H54 (cell line): ENCODE data around the gene SH3RF3.

Experiments
- DNase-seq: peaks from one replicate; pipeline ENCODE4 v3.0.0; 2011; ENCODE audit warnings: low spot score, mixed read lengths; ENCODE audit not compliant: insufficient read length
- FAIRE-seq: peaks from 3 replicates; lab custom pipeline; 2011; peaks lifted over from hg19 to GRCh38; lab: Jason Lieb, UNC
- POLR2A ChIP-seq: IDR thresholded peaks from 2 replicates; pipeline ENCODE4 v1.6.1; 2011; ENCODE audit warnings: low read depth, mild to moderate bottlenecking, low read length

Gene SH3RF3

DNA sequence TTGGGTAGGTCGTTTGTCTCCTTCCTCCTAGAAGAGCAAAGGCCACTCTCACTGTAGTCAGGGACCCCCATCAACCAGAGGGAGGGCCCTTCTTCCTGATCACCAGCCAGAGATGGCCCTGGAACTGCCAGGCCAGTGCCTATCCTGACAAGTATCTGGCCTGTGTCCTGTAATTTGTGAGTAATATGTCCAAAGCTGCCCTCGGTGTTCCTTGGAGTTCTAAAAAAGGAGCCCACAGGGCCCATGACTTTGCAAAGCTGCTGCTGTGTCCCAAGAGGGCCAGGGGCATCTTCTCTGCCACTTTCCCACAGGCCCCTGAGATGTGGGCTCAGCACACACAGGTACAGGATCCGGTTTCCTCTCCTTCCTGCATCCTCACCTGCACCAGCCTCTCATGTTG, 272.4 kb downstream of the SH3RF3 start:
- DNase-seq (no peak), FAIRE-seq (no peak)
- no peak for TF ChIP-seq POLR2A

DNA sequence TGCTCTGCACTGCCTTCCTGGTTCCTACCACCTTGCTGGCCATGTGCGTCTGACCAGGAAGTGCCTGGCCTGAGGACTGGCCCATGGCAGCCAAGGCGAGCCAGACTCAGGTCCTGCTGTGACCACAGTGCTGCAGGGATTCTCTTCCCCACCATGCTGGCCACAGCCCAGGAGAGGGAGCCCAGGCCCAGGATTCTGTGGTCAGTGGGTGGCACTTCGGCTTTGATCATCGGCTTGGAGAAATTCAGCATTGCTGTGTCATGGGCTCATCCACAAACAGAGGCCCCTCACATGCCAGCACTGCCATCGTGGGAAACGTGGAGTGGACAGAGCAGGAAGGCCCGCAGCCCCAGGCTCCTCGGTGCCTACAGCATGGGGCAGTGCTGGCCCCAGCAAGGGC, 273.2 kb downstream of the SH3RF3 start:
- TF ChIP-seq POLR2A = no peak
- DNase-seq = no peak
- FAIRE-seq = no peak

DNA sequence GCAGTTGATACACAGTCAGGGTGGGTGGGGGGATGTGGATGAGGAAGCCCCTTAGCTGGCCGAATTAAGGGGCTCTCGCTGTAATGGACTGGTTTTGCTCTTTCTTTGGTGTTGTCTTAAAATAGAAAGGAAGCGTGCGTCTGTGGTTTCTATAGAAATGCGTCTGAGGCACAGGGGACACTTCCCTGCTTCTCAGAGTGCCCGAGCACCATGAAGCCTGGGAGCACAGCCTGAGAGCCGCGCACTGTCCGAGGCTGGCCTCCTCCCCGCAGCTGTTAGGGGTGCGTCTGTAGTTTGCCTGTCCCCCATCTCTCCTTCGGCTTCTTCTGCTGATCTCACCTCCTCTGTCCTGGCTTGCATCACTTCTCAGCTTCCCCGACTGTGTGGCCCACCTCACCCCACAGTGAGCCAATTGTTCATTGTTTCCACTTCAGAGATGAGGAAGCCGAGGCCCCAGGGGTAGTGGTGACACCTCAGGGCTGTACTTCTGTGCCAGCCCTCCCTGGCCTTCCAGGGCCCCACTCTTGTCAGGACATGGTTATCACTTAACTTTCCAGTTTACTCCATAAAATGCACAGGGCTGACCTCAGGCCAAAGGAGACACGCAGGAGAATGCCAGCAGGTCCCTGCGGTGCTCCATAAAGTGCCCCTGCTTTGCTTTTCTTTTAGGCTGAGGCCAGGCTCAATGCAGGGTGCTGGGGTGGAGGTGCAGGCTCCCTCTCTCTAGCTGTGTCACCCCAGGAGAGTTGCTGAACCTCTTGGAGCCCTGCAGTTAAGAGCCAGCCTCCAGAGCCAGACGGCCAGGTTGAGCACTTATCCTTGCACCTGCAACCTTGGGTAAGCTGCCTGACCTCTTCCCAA, 274.2 kb downstream of the SH3RF3 start:
- no peak for TF ChIP-seq POLR2A
- DNase-seq (no peak), FAIRE-seq (no peak)

DNA sequence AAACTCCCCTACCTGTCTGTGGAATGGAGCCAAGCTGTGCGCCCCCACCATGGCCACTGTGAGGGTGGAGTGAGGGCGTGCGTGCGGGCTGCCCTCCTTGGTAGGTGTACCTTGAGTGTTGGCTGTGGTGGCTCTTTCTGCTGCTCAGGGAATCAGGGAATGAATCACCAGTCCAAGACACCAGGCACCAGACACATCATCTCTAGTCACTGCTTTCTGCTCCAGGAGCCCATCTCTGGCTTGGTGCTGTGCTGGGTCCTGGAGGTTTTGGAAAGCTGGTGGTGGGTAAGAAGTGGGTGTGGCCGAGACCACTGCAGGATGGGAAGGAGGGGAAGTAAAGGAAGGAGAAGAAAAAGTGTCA, 274.8 kb downstream of the SH3RF3 start:
- TF ChIP-seq POLR2A = no peak
- FAIRE-seq (no peak), DNase-seq (no peak)

DNA sequence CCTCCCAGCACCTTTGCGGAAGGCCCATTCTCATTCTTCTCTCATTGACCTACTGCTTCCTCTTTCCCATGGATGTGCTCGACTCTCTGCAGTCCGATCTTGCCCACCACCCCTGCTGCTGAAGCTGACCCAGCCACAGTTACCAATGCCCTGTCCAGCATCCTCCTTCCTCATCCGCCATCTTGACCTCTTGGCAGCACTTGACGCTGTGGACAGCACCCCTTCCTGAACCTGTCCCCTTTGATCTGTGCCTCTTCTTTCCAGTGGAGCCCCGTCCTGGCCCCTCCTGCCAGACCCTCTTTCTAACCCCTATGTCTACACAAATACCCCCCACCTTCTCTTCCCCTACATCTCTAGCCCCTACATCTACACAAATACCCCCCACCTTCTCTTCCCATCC, 275.7 kb downstream of the SH3RF3 start:
- DNase-seq (no peak), FAIRE-seq (no peak)
- TF ChIP-seq POLR2A = no peak

DNA sequence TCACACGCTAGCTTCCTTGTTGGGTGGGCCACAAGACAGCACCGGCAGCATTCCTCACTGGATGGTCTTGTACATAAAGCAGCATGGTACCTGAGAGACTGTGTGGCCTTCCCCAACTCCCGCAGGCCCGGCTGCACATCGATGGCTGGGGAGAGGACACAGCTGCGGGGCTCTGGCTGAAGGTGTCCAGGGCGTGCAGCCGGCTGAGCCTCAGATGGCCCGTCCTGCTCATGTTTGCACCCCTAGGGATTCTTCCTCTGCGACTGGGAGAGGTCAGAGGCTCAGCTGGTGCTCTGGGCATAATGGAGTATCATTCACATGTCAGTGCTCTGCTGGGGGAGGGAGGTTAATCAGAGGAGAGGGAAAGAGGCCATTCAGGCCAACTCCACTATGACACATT, 276.9 kb downstream of the SH3RF3 start:
- DNase-seq (no peak), FAIRE-seq (no peak)
- TF ChIP-seq POLR2A = no peak

DNA sequence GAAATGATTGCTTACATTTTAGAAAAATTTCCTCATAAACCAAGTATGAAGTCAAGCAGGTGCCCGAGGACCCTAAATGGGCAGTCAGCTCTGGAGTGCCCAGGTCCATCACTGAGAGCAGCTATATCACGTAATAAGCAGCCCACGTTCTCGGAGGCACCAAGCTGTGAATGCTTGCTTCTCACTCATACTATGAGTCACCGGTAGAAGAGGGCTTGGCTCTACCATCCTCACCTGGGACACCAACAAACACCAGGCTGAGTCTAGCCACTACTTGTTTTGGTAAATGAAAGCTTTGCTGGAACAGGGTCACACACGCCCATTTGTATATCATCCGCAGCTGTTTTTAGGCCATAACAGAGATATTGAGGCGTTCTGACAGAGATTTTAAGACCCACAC, 277.3 kb downstream of the SH3RF3 start:
- FAIRE-seq (no peak), DNase-seq (no peak)
- no peak for TF ChIP-seq POLR2A

DNA sequence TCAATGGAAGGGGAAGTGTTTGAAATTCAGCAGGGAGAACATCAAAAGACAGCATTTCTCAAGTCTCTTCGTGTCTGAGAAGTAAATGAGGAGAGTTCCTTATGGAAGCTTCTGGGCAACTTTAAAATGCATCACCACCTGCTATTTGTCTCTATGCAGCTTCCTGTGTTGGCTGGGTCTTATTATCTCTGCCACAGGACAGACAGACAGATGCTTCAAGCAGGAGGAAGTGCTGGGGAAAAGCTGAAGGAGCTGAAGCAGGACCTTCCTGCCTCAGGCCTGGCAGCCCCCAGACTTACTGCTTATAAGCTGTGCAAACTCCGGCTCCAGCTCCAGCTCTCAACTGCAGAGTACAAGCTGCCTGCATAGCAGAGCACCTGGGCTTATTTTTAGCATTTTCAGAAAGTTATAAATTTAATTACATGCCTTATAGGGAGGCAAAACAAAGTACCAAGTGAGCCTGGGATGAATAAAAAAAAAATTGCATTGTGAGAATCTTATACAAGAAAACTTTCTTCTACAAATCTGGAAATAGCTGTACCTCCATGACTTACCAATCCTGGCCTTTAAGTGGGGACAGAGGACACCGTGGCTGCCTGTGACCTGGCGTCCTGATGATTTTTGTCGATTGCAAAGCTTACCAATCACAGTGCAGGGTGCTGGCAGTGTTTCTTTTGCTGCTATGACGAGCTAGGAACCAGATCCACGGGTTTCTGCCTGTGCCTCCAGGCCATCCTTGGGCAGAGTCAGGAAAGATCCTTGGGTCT, 278.5 kb downstream of the SH3RF3 start:
- FAIRE-seq = no peak

DNA sequence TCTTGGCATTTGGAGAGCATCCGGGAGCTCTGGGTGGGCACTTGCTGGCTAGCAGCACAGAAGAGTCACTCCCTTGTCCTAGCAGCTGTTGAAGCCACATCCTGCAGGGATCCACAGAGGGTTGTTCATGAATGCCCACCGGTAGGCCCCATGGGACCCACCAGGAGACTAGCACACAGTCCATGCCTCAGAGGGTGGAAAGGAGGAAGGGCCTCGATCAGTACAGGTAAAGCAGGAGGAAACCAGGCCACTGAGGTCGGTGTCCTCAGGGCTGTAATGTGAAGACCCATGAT, 279.0 kb downstream of the SH3RF3 start:
- FAIRE-seq = no peak
- TF ChIP-seq POLR2A = no peak
- no peak for DNase-seq

More for the DNA sequence above, 278.5 kb downstream of the SH3RF3 start:
- TF ChIP-seq POLR2A = no peak
- no peak for DNase-seq

DNA sequence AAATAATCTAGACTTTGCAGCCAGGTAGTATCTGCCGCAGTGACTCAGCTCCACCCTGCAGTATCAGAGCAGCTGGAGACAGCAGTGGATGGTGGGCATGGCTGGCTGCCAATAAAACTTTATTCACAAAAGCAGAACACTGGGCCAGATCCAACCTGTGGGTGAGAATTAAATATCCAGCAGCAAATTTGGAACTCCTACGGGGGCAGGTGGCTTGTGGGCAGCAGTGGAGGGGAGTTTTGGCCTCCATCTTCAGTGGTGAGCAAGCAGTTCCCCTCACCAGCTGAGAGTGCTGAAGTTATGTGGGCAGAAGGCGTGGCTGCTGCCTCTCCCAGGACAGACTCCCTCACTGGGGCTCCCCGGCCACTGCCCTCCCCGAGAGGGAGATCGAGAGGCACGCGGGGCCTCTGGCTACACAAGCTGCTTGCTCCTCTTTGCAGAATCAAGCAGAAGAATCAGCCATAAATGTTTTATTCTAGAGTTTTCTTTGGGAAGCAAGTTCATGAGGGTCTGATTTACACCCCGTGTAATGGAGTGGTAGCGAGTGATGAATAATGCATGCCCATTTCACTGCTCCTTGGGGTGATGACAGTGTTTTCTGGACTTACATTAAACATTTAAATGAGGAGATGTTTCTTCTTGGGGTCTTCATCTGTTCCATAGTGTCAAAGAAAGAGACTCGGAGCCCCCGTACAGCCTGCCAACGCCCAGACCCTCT, 280.5 kb downstream of the SH3RF3 start:
- TF ChIP-seq POLR2A = no peak
- DNase-seq (no peak), FAIRE-seq (no peak)

DNA sequence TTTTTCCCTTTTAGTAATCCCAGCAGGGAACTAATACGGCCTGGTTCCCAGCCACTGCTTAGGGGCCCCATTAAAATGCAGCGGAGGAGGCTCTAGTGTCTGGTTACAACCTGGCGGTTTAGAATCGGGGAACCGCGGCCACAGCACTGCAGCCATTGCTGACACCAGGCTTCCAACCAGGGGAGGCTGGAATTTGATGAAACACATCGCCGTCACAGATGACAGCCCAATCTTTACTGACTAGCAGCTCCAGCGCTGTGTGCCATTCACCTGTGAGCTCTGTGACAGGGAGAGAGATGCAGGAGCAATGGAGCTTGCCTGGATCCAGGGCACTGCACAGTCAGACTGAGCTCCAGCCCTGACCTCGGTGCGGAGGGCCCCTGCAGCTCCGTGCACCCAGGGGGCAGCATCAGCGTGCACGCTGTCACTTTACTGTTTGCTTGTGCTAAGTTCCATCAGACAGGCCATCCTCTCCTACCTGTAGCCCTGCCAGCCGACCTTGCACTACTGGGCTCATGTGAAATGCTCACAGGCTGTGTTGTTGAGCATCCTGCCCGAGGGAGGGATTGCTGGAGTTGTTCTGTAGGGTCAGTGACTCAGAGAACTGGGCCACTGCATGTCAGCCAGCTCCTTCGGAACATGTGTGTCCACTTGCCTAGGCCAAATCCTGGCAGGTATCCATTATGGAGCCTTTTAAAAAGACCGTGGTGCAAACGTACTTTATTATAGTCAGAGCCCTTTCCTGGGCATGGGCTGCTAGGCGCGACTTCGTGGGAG, 281.2 kb downstream of the SH3RF3 start:
- TF ChIP-seq POLR2A = no peak
- DNase-seq (no peak), FAIRE-seq (no peak)

DNA sequence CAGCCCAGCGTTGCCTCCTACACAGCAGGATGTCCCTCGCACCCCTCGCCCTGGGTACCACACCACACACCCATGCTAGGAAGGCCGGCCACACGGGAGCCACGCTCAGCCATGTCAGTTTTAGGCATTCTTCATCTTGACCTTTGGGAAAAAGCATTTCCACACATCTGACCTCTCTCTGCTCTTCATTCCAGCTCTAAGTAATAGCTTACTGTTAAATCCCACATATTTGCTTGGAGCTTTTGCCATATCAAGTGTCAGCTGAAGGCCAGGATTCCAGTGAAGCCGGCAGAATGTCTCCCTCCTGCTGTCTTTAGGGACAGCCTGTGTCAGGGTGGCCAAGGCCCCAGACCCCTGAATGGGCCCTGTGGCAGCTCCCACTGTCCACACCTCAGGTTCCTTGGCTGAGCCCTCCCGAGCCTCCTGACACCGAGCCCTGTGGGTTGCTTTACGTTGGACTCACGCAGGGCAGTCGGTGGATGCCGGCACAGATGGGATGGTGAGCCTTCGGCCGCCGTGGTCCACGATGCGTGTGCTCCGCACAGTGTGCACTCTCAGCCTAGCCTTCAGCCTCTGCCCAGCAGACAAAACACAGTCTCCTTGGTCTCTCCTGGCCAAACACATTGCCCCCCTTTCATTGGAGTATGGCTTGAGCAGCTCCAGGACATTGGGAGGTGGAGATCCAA, 282.8 kb downstream of the SH3RF3 start:
- DNase-seq = no peak
- no peak for FAIRE-seq
- no peak for TF ChIP-seq POLR2A

DNA sequence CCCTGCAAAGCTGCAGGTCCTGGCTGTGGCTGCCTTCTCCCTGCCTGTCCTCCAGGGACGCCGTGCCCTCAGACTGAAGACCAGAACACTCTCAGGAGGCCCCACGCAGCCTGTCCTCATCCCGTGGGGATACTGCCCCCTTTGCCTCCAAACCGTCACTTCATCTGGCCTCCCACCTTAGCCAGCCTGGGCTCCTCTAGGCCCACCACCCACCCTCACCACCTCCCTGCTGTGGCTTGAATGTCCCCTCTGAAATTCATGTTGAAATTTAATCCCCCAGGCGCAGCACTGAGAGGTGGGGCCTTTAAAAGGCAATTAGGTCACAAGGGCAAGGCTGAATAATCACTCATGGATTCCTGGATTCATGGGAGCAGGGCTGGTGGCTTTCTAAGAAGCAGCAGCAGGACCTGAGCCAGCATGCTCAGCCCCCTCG, 286.6 kb downstream of the SH3RF3 start:
- DNase-seq (no peak), FAIRE-seq (no peak)
- no peak for TF ChIP-seq POLR2A
